ENCODE data around the gene SH3BGR. TPM values are rescaled to one million over a fixed set of nuclear protein-coding genes. Genes with fewer than 3 reads are reported as not detected.

The SH3BGR gene
- total RNA-seq (2021; fragmentation: NEBNext Ultra II Directional; extraction: Animal tissue kit (Norgen Biotek cat#: 25700)): 5.5 and 5.9 TPM in 2 replicates
- polyA plus RNA-seq (2011; rRNA removed): 2.1 and 8.2 TPM in 2 replicates
- 1.4 TPM for polyA plus RNA-seq (2011; cell fraction: cytosol; rRNA removed)
- 0.71 TPM for polyA plus RNA-seq (2011; cell fraction: nucleus; rRNA removed)
- 2.8 to 3.3 TPM (median 3.1 TPM) in 4 replicates for polyA plus RNA-seq (2012, experiment 1 of 2)
- polyA plus RNA-seq (2012, experiment 2 of 2): 1.2 TPM
- 10.1 TPM for polyA plus RNA-seq (2013, experiment 1 of 2)
- polyA plus RNA-seq (2013, experiment 2 of 2): 9.7 TPM
- 1.3 and 1.9 TPM in 2 replicates for polyA minus RNA-seq (2011; rRNA and poly(A)+ RNA removed)
- polyA minus RNA-seq (2011; cell fraction: cytosol; rRNA and poly(A)+ RNA removed): not detected
- polyA minus RNA-seq (2011; cell fraction: nucleus; rRNA and poly(A)+ RNA removed): 1.00 TPM
- long read RNA-seq, experiment 1: 0 reads
- long read RNA-seq, experiment 2, partial matches to known transcripts: 0 of 4 reads
- long read RNA-seq, experiment 2, other reads (novel, unspliced or antisense): 0 of 4 reads

GRCh38 chr21:39451332-39452206 lies at the start of gene SH3BGR:
SH3BGR (plus strand) TSS chr21:39451970; CDS start chr21:39452097, 127 bp downstream.
- H2BK5ac ChIP-seq (ENCODE audit: low read depth, low read length): no peak within 1 kb of the TSS
- H3K23ac ChIP-seq (ENCODE audit: insufficient read length): no peak within 1 kb of the TSS
- H2BK12ac ChIP-seq (ENCODE audit: low read depth, low read length): no peak within 1 kb of the TSS
- no peaks in the 10 kb centered on the region for H3K9me3 ChIP-seq (ENCODE audit: insufficient read depth in 2 of 2, low read depth in 1 of 2, low read length in 1 of 2)
- peak within 1 kb of the TSS; percentile 18; the same call in 1 of the 2 replicates for H3K27ac ChIP-seq (ENCODE audit: low read depth, low read length)
- no peak within 1 kb of the TSS for H2AFZ ChIP-seq (ENCODE audit: low read length)
- H2AK5ac ChIP-seq (ENCODE audit: low read depth, low read length): no peak within 1 kb of the TSS
- 65% methylated on average over 15 of the region's 15 CpGs; no CpG with 5 or more reads in 1 of the 2 experiments for WGBS, 2 experiments (ENCODE audit: extremely low coverage in 1 of 2, insufficient coverage in 1 of 2, insufficient read length in 1 of 2, insufficient replicate concordance in 2 of 2, low coverage in 1 of 2, low lambda C conversion rate in 2 of 2, missing lambda C conversion rate in 1 of 2)
- H3K23me2 ChIP-seq (ENCODE audit: low read depth, low read length): no peaks in the 10 kb centered on the region; the same call in 1 of the 2 replicates
- H3K4me2 ChIP-seq (ENCODE audit: insufficient read depth in 1 of 2, low read depth in 2 of 2, low read length in 2 of 2): peak within 1 kb of the TSS; percentile 1 to 21; a peak in 3 of 4 replicates
- H3K18ac ChIP-seq (ENCODE audit: extremely low read depth, low read length): no peak within 1 kb of the TSS; the same call in 1 of the 2 replicates
- H3K4me1 ChIP-seq (replicated peaks in 1 of 4; ENCODE audit: control insufficient read depth in 3 of 4, insufficient read depth in 4 of 4, low read length in 3 of 4): peaks cover 0 to 6% (median 0%) of the 10 kb centered on the region in 4 experiments; a peak in 4 of 7 replicates
- no peak within 1 kb of the TSS for H2BK15ac ChIP-seq (ENCODE audit: low read length)
- H3K36me3 ChIP-seq (ENCODE audit: control insufficient read depth in 2 of 4, insufficient read depth in 4 of 4, low read length in 3 of 4): no peaks in the 10 kb centered on the region
- no peaks in the 10 kb centered on the region for H3K79me1 ChIP-seq (ENCODE audit: low read depth, low read length)
- H3K4me3 ChIP-seq (ENCODE audit: extremely low read depth in 1 of 4, insufficient read depth in 2 of 4, low read depth in 3 of 4, low read length in 4 of 4): peak within 1 kb of the TSS in 2 of 4 experiments; percentile 5 to 29; a peak in 3 of 8 replicates
- no peak within 1 kb of the TSS for H4K5ac ChIP-seq (ENCODE audit: insufficient read length, low read depth, low read length)
- H4K8ac ChIP-seq (ENCODE audit: extremely low read depth, insufficient read depth, low read length): no peak within 1 kb of the TSS
- CTCF ChIA-PET (ENCODE audit: partially characterized antibody): interaction anchor here (0.8 to 2.5 kb wide), 2 partner anchors 8 to 10 kb away, joined by 3 to 5 read pairs; no protein-coding TSS in a partner anchor
- FAIRE-seq (peak; percentile 62), DNase-seq (ENCODE audit: low read depth in 1 of 2, low spot score in 2 of 2) (peak; percentile 33 to 65)
- no peak within 1 kb of the TSS for H2BK20ac ChIP-seq (ENCODE audit: low read length)
- H2BK120ac ChIP-seq (replicated peaks; ENCODE audit: low read depth, low read length): no peak within 1 kb of the TSS
- POLR2A ChIA-PET (ENCODE audit: partially characterized antibody): no interaction called here
- no peak within 1 kb of the TSS for H3K9ac ChIP-seq (replicated peaks in 1 of 4; ENCODE audit: extremely low read depth in 1 of 4, low read depth in 3 of 4, low read length in 3 of 4)
- no peaks in the 10 kb centered on the region for H3K27me3 ChIP-seq (replicated peaks in 1 of 4; ENCODE audit: control insufficient read depth in 3 of 4, extremely low read depth in 1 of 4, insufficient read depth in 3 of 4, low read length in 3 of 4)
- no peaks in the 10 kb centered on the region for H3K79me2 ChIP-seq (ENCODE audit: control insufficient read depth in 1 of 2, insufficient read depth in 2 of 2, low read length in 2 of 2)
- no peaks in the 10 kb centered on the region for H4K20me1 ChIP-seq (replicated peaks in 1 of 2; ENCODE audit: control insufficient read depth in 1 of 2, insufficient read depth in 2 of 2, low read length in 2 of 2)
- no peak within 1 kb of the TSS for H3K4ac ChIP-seq (replicated peaks; ENCODE audit: insufficient read length, low read depth, low read length)
- H3K56ac ChIP-seq (replicated peaks; ENCODE audit: insufficient read length, low read depth, low read length): no peak within 1 kb of the TSS
- no peak within 1 kb of the TSS for H3K14ac ChIP-seq (ENCODE audit: insufficient read length)
- H4K91ac ChIP-seq (replicated peaks; ENCODE audit: insufficient read length, low read length): no peak within 1 kb of the TSS
- TF ChIP-seq SP1 (IDR thresholded peaks at IDR 0.05; ENCODE audit: low read depth, low read length): 0 out of 2 replicates have a peak, but pooled peaks have one; percentile 46
- TF ChIP-seq TEAD4 (IDR thresholded peaks at IDR 0.05; ENCODE audit: low read depth, low read length): no peak
- TF ChIP-seq KDM1A (IDR thresholded peaks at IDR 0.05; ENCODE audit: borderline replicate concordance, low read length): no peak
- TF ChIP-seq CHD2 (IDR thresholded peaks at IDR 0.05; ENCODE audit: low read length): no peak
- TF ChIP-seq MAFK (IDR thresholded peaks at IDR 0.05; ENCODE audit: low read depth, low read length): no peak
- peak; percentile 86 for TF ChIP-seq SRF (IDR thresholded peaks at IDR 0.05; ENCODE audit: low read depth, low read length)
- no peak for TF ChIP-seq NRF1 (IDR thresholded peaks at IDR 0.05; ENCODE audit: low read depth, low read length)
- no peak for TF ChIP-seq SIRT6 (IDR thresholded peaks at IDR 0.05; ENCODE audit: low read length)
- TF ChIP-seq TAF1 (IDR thresholded peaks at IDR 0.05; ENCODE audit: low read depth, low read length): peak; percentile 32; the same call in 1 of the 2 replicates
- no peak for TF ChIP-seq KDM5A (IDR thresholded peaks at IDR 0.05; ENCODE audit: low read length)
